Uterus (tissue), 2 donors: ENCODE results near the gene MISP.

Experiments used
- CTCF ChIP-seq, 4 experiments: fragments of 200-600 bp in 2 of 4; fragments of 450-650 bp in 2 of 4; sonication (generic) in 2 of 4; IDR thresholded peaks; one replicate each; pipeline ENCODE4 v1.5.1; 2016 to 2019; ENCODE audit warnings: antibody characterized with exemption in 4 of 4, mild to moderate bottlenecking in 2 of 4, moderate library complexity in 1 of 4
- POLR2A ChIP-seq, 2 donors: fragments of 450-650 bp; IDR thresholded peaks; one replicate each; pipeline ENCODE4 v1.6.1; 2016; ENCODE audit warnings: antibody characterized with exemption in 2 of 2, mild to moderate bottlenecking in 1 of 2, moderate library complexity in 1 of 2

GRCh38 chr19:723247-723646 is 27.7 kb upstream of the MISP start:
- TF ChIP-seq CTCF (IDR thresholded peaks at IDR 0.05), result no peak
- no peak for TF ChIP-seq POLR2A (IDR thresholded peaks at IDR 0.05)
